ENCODE measurements around the gene GPSM1. TPM values are rescaled to one million over a fixed set of nuclear protein-coding genes. Genes with fewer than 3 reads are reported as not detected.

GPSM1 gene
- total and polyA plus RNA-seq, 7 donors, result 0.34 to 2.3 (median 1.3) TPM

GRCh38 chr9:136374183-136374575, 46.8 kb downstream of the GPSM1 start:
- no peak overlapping the region for H3K4me3 ChIP-seq
- 83 to 84% (median 84%) methylated on average over 14 of the region's 14 CpGs for WGBS, 3 donors
- DNase-seq, result no peak
- H3K4me1 ChIP-seq, result no peaks in the 10 kb centered on the region
- ATAC-seq, result no peak
- peaks cover 0 to 15% of the 10 kb centered on the region in 2 donors for H3K36me3 ChIP-seq (ENCODE audit: insufficient read depth in 1 of 2, low read depth in 1 of 2)
- peaks cover 0 to under 1% (median 0%) of the 10 kb centered on the region in 3 donors for H3K27me3 ChIP-seq (ENCODE audit: insufficient read depth in 3 of 3, low read length in 2 of 3)
- no peak for TF ChIP-seq CTCF (IDR thresholded peaks at IDR 0.05)
- H3K9me3 ChIP-seq, result no peaks in the 10 kb centered on the region
- intact Hi-C loops (cut with DNase I), result no loop called here
- no peak overlapping the region for H3K27ac ChIP-seq

GRCh38 chr9:136375096-136375495, 47.8 kb downstream of the GPSM1 start:
- 91 to 93% (median 91%) methylated on average over 12 of the region's 12 CpGs for WGBS, 3 donors
- Histone ChIP-seq H3K36me3 (ENCODE audit: insufficient read depth in 1 of 2, low read depth in 1 of 2) (peaks cover 0 to 24% of the 10 kb centered on the region in 2 donors), H3K4me1 (no peaks in the 10 kb centered on the region), H3K4me3 (no peak overlapping the region), H3K27me3 (ENCODE audit: insufficient read depth in 3 of 3, low read length in 2 of 3) (no peaks in the 10 kb centered on the region), H3K27ac (no peak overlapping the region), H3K9me3 (no peaks in the 10 kb centered on the region)
- DNase-seq, result no peak
- intact Hi-C loops (cut with DNase I), result no loop called here
- no peak for ATAC-seq
- TF ChIP-seq CTCF (IDR thresholded peaks at IDR 0.05), result no peak

- DNase-seq (no peak), ATAC-seq (no peak)
- Histone ChIP-seq H3K9me3 (no peaks in the 10 kb centered on the region), H3K27me3 (ENCODE audit: insufficient read depth in 3 of 3, low read length in 2 of 3) (no peaks in the 10 kb centered on the region), H3K27ac (no peak overlapping the region), H3K4me1 (no peaks in the 10 kb centered on the region), H3K4me3 (no peak overlapping the region), H3K36me3 (ENCODE audit: insufficient read depth in 1 of 2, low read depth in 1 of 2) (peaks cover 0 to 37% of the 10 kb centered on the region in 2 donors)
- intact Hi-C loops (cut with DNase I), result no loop called here
- TF ChIP-seq CTCF (IDR thresholded peaks at IDR 0.05), result no peak
- WGBS, 3 donors, result 70 to 89% (median 74%) methylated on average over 6 to 8 of the region's 8 CpGs
Measured at GRCh38 chr9:136376457-136376856, 49.1 kb downstream of the GPSM1 start.

- Histone ChIP-seq H3K27me3 (ENCODE audit: insufficient read depth in 3 of 3, low read length in 2 of 3) (no peaks in the 10 kb centered on the region), H3K4me3 (no peak overlapping the region), H3K9me3 (no peaks in the 10 kb centered on the region), H3K27ac (no peak overlapping the region), H3K4me1 (no peaks in the 10 kb centered on the region), H3K36me3 (ENCODE audit: insufficient read depth in 1 of 2, low read depth in 1 of 2) (peaks cover 0 to 48% of the 10 kb centered on the region in 2 donors)
- no peak for TF ChIP-seq CTCF (IDR thresholded peaks at IDR 0.05)
- intact Hi-C loops (cut with DNase I), result no loop called here
- peak in 1 of 2 donors; percentile 13 for DNase-seq
- no peak for ATAC-seq
- 87 to 92% (median 90%) methylated on average over 21 to 32 of the region's 32 CpGs for WGBS, 3 donors
Measured at GRCh38 chr9:136377341-136378169, 50.2 kb downstream of the GPSM1 start.
